HG02840 (cell line): Measurements from ENCODE around the gene CALML6.

ENCODE experiments used
- ATAC-seq: cut with Tn5 transposase; IDR thresholded peaks from one replicate; pipeline ENCODE4 v1.9.1; 2021; ENCODE audit warnings: mild to moderate bottlenecking, moderate library complexity, moderate number of reproducible peaks; ENCODE audit not compliant: unreplicated experiment, low FRiP score

CALML6 gene

DNA sequence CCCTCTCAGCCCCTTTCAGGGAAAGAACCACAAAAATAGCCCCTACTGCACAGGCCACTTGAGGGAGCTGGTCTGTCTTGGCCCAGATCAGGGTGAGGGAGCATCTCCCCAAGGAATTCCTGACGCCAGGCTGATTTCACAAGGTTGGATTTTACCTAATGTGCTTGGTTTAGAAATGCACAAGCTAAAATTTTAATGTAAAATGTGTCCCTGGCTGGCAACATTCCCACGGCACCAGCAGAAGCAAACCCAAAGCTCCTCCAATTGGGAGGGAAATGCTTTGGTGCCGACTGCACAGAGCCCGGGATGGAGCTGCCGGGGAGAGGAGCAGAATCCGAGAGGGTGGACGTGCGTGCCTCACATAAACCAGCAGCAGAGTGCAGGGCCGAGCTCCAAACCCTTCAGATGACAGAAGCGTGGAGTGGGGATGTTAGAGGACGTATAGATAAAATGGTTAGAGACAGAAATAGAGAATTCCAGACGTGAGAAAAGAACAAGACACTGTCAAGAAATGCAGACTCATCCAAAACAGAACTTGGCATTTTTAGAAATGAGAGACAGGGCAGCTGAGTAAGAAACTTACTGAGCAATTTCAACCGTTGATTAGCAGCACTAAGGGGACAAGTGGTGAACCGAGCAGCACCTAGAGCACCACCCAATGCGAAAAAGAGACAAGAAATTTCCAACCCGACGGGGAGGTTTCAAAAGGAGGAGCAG lies 45.6 kb downstream of the CALML6 start:
- ATAC-seq: no peak

- no peak for ATAC-seq
These were observed 47.7 kb downstream of the CALML6 start for GRCh38 chr1:1962752-1963151.

DNA sequence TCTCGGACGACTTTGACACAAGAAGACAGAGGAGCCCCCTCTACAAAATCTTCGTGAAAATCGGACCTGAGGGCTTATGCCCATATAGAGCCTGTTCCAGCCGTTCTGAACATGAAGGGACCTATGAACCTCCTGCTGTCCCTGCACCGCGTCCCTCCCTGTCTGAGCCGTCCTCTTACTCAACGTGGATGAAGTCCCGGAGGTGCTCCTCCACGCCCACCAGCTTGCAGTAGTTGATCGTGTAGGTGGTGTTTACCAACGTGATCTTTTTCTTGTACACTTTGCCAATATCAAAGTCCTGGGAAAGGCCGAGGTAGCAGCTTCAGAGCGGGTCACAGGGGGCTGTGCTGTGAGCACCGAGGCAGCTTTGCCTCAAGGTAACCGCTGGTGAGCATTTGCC lies 48.5 kb downstream of the CALML6 start:
- ATAC-seq: no peak

DNA sequence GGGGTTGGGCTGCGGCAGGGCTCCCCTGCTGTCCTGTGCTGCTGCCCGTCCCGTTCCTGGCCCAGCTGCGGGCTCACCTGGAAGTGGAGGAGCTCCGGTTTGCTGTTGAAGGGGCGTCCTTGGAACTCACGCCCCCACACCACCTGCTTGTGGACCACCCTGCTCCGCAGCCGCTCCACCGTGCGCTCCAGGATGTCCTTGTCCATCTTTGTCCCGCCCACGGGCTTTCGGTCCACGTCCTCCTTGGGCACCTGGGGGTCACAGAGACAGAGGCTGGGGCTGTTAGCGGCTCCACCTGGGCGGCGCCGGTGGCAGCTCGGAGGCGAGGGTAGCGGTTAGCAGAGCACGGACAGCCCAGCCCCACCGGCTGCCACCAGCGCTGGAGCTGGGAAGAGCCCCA lies 49.8 kb downstream of the CALML6 start:
- no peak for ATAC-seq

DNA sequence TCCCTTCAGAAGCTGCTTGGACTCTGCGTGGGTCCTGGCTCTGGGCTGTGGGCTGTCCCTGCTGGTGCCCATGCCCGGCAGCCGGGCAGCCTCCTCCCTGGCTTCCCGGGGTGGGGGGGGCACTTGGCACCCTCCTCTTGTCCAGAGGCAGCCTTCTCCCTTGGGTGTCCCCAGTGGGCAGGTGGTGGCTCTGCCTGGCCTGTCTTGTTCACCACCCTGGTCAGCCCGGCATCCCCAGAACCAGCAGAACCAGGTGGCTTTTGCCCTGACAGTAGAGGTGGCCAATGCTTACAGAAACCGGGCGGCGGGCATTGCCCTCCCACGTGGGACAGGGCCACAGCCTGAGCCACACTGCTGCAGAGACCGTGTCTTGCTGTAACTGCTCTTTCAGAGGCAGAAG lies 50.5 kb downstream of the CALML6 start:
- no peak for ATAC-seq

- no peak for ATAC-seq
These were observed 51.1 kb downstream of the CALML6 start for GRCh38 chr1:1966071-1966740.
